ENCODE measurements around the gene LAMB2. TPM values are rescaled to one million over a fixed set of nuclear protein-coding genes. Genes with fewer than 3 reads are reported as not detected.
A peak's percentile ranks its signal among the peaks of the same experiment; 100 is the strongest.

Gene LAMB2
- total RNA-seq, 2 donors from 2014 or later = 432 to 667 TPM

GRCh38 chr3:49100046-49100615 is 32.7 kb downstream of the LAMB2 start:
- peaks cover 11% of the 10 kb centered on the region for H3K4me1 ChIP-seq (replicated peaks)
- WGBS = 90% methylated on average over 11 of the region's 11 CpGs
- H3K4me3 ChIP-seq = no peak overlapping the region
- H3K27ac ChIP-seq = no peak overlapping the region
- H3K9me3 ChIP-seq = no peaks in the 10 kb centered on the region
- intact Hi-C loops (cut with DNase I) = no loop called here
- no peak for TF ChIP-seq POLR2AphosphoS5 (IDR thresholded peaks at IDR 0.05)
- TF ChIP-seq CTCF (IDR thresholded peaks at IDR 0.05) = no peak
- TF ChIP-seq POLR2A (IDR thresholded peaks at IDR 0.05) = no peak
- H3K27me3 ChIP-seq (replicated peaks; ENCODE audit: insufficient read depth) = no peaks in the 10 kb centered on the region
- DNase-seq (ENCODE audit: low spot score) = no peak
- peaks cover 26 to 32% of the 10 kb centered on the region in 2 donors for H3K36me3 ChIP-seq

GRCh38 chr3:49098910-49099630 is 33.8 kb downstream of the LAMB2 start:
- intact Hi-C loops (cut with DNase I) = loop anchor here (10.0 kb wide), 1 partner anchor 114 kb away; no protein-coding TSS in a partner anchor
- no peak overlapping the region for H3K27ac ChIP-seq
- no peak for TF ChIP-seq POLR2AphosphoS5 (IDR thresholded peaks at IDR 0.05)
- no peak for TF ChIP-seq CTCF (IDR thresholded peaks at IDR 0.05)
- TF ChIP-seq POLR2A (IDR thresholded peaks at IDR 0.05) = no peak
- H3K4me1 ChIP-seq (replicated peaks) = peaks cover 10% of the 10 kb centered on the region
- H3K36me3 ChIP-seq = peaks cover 26 to 32% of the 10 kb centered on the region in 2 donors
- WGBS = 89% methylated on average over 13 of the region's 13 CpGs
- H3K4me3 ChIP-seq = no peak overlapping the region
- no peak for DNase-seq (ENCODE audit: low spot score)
- no peaks in the 10 kb centered on the region for H3K27me3 ChIP-seq (replicated peaks; ENCODE audit: insufficient read depth)
- H3K9me3 ChIP-seq = no peaks in the 10 kb centered on the region

- 69% methylated on average over 5 of the region's 5 CpGs for WGBS
- no peaks in the 10 kb centered on the region for H3K27me3 ChIP-seq (replicated peaks; ENCODE audit: insufficient read depth)
- H3K4me3 ChIP-seq = no peak overlapping the region
- no peaks in the 10 kb centered on the region for H3K9me3 ChIP-seq
- TF ChIP-seq POLR2AphosphoS5 (IDR thresholded peaks at IDR 0.05) (no peak), CTCF (IDR thresholded peaks at IDR 0.05) (no peak), POLR2A (IDR thresholded peaks at IDR 0.05) (no peak)
- peaks cover 26 to 32% of the 10 kb centered on the region in 2 donors for H3K36me3 ChIP-seq
- peaks cover 4% of the 10 kb centered on the region for H3K4me1 ChIP-seq (replicated peaks)
- H3K27ac ChIP-seq = no peak overlapping the region
- intact Hi-C loops (cut with DNase I) = loop anchor here (10.0 kb wide), 1 partner anchor 114 kb away; no protein-coding TSS in a partner anchor
- no peak for DNase-seq (ENCODE audit: low spot score)
Observed at GRCh38 chr3:49098429-49098828, 34.4 kb downstream of the LAMB2 start.

GRCh38 chr3:49093853-49094767 is 38.7 kb downstream of the LAMB2 start, which contains the start of gene QRICH1:
Gene QRICH1 (minus strand): TSS chr3:49094071. CDS start chr3:49077017, 17,054 bp downstream.
- H3K9me3 ChIP-seq = no peaks in the 10 kb centered on the region
- 1% methylated on average over 28 of the region's 65 CpGs for WGBS
- H3K36me3 ChIP-seq = peaks cover 10 to 12% of the 10 kb centered on the region in 2 donors
- peaks cover 6% of the 10 kb centered on the region for H3K4me1 ChIP-seq (replicated peaks)
- DNase-seq (ENCODE audit: low spot score) = peak; percentile 96
- H3K27me3 ChIP-seq (replicated peaks; ENCODE audit: insufficient read depth) = no peaks in the 10 kb centered on the region
- H3K4me3 ChIP-seq = peak within 1 kb of the TSS; percentile 78 to 100
- peak within 1 kb of the TSS; percentile 95 to 97 for H3K27ac ChIP-seq
- TF ChIP-seq POLR2A (IDR thresholded peaks at IDR 0.05) (peak; percentile 73), CTCF (IDR thresholded peaks at IDR 0.05) (peak in 2 of 4 experiments; percentile 47 to 63), POLR2AphosphoS5 (IDR thresholded peaks at IDR 0.05) (peak; percentile 93)
- intact Hi-C loops (cut with DNase I) = loop anchor here (5.0 to 10.0 kb wide), 4 partner anchors 38 to 318 kb away; partner anchors contain the start of genes LAMB2, NDUFAF3, RHOA and TCTA
